HG03045 (cell line): ENCODE results near the gene LPAR3.
"Not testable (repeated sequence)": the region's sequence is repeated elsewhere in the genome, so short reads cannot be mapped to it uniquely, and the experiment has no call there.

Experiments used
- ATAC-seq: cut with Tn5 transposase; IDR thresholded peaks from one replicate; pipeline ENCODE4 v1.9.1; 2021; ENCODE audit warnings: mild to moderate bottlenecking, moderate library complexity; ENCODE audit not compliant: unreplicated experiment

The LPAR3 gene, protein sequence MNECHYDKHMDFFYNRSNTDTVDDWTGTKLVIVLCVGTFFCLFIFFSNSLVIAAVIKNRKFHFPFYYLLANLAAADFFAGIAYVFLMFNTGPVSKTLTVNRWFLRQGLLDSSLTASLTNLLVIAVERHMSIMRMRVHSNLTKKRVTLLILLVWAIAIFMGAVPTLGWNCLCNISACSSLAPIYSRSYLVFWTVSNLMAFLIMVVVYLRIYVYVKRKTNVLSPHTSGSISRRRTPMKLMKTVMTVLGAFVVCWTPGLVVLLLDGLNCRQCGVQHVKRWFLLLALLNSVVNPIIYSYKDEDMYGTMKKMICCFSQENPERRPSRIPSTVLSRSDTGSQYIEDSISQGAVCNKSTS

DNA sequence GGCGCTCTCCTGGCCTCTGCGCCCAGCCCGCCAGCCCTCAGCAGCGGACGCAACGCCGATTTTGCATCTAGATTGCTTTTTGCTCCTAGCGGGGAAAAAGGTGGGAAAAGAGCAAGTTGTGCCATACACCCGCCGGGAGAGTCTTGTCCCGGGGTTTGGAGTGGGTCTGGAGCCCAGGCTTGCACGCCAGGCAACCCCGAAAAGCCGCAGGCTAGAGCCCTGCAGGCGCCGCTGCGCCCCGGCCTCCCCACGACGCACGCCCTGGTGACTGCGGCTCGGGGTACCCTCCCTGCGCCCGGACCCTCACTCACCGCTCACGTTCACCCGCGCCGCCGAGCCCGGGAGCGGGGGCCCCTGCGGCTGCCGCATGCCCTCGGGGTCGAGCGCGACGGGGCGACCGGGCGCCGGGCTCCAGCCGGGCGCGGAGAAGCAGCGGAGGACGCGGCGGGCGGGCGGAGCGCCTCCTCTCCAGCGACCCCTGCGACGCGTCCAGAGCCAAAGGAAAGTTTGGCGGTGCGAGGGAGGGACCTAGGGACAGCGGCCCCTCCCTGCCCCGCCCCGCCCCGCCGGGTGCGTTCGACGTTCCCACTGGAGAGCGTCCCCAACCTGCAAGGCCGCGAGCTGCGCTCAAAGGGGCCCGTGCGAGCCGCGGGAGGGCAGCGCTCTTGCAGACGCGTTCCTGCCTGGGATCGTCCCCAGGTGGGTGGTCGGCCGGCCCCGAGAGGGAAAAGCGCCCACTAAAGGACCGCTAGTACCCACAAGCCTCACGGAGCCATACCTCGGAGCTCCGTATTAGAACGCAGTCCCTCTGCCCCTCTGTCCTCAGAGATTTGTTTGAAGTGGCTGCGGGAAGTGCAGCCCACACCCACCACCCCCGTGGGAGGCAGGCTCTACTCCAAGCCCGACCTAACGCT lies at the start of gene LPAR3:
Gene LPAR3, minus strand, starts transcription at position 502 of the 914 bp plus-strand sequence. CDS start 27,086 bp downstream, outside the sequence.
- no peak for ATAC-seq

DNA sequence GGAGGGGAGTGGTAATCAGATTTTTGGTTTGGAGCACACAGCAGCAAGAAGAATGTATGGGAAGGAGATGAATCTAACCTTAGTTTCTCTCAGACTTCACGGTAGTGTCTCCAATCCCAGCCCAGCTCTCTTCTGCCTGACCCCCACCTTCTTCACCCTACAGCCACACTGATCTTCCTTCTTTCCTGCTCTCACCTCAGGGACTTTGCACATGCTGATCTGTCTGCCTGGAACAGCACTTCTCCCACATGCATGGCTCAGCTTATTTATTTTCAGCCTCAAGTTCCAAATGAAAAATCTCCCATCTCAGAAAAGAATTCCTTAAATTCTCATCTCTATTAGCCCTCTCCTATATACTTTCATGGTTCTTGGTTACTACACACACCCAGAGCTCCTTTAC lies 48.8 kb upstream of the LPAR3 start:
- no peak for ATAC-seq

DNA sequence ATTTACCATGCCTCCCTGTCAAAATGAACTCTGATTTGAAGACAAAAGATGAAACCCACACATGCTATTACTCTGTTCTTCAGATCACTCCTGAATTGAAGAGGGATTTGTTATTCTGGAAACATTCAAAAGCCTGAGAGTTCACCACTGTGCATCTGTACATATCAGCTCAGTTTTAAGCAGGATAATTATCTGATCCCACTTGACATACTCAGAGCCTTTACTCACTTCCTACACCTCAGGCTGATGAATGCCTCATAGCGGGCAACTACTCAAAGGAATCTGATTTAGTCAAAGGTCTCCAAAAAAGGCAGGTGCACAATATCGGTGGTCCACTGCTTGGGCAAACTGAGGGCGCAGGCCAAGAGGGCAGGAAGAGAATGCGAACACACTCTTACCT lies 47.5 kb upstream of the LPAR3 start:
- ATAC-seq = no peak

DNA sequence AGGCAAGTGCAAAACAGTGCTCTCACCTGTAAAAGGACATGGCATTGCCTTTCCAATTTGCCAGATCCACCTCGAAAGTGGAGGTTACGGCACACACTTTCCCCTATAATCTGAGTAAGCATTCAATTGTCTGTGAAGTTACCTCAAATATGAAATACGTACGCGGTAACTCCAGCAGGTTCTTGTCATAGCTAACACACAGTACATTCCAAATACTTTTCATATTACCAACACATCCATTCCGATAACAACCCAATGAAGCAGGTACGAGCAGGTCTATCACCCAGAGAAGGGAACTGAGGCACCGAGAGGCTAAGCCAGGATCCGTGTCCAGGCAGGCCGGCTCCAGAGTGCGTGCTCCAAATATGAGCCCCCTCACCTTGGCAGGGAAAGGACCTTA lies 46.8 kb upstream of the LPAR3 start:
- no peak for ATAC-seq

DNA sequence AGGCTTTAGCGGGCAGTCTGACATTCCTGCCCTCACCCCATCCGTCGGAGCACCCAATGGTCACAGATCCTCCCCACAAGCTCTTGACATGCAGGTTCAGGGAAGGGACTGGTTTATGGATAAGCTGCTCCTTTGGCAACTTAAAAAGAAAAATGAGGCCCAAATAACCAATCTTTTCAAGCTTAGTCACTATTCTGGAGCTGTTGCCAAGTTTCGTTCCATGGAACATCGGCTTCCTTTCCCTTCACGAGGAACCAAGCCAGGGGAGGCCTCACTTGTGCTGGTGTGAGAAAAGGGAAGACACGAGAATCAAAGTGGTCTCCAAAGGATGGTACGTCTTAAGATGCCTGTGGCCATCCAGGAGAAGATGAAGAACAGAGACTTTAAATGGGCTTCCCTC lies 46.1 kb upstream of the LPAR3 start:
- no peak for ATAC-seq

DNA sequence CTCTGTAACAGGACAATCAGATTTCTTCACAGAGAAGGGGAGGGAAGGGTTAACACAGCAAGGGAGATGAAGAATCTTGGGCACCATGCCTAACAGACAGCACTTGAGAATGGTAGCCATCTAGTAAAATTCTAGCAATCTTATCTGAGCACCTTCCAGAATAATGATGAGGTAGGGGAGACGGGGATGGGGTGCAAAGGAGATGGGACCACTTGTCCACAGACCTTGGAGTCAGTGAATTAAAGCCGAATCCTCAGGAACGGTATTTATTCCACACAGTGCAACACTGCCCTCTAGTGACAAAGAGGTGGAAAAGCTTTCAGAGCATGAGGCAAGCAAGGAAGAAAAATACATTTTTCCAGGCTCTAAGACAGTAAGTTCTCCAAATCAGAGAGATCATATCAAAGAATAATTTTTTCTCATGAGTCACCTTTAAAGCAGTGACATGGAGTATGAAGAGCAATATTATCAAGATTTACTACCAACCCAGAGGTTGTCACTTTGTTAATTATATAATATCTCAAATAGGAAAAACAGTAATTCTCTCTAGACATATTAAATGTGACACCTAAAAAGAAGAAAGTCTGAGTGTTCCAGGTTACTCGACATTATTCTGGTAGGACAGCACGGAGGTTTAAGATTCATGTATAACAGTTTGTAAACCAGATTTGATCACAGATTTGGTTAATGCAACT lies 43.3 kb upstream of the LPAR3 start:
- ATAC-seq = peak; percentile 52

DNA sequence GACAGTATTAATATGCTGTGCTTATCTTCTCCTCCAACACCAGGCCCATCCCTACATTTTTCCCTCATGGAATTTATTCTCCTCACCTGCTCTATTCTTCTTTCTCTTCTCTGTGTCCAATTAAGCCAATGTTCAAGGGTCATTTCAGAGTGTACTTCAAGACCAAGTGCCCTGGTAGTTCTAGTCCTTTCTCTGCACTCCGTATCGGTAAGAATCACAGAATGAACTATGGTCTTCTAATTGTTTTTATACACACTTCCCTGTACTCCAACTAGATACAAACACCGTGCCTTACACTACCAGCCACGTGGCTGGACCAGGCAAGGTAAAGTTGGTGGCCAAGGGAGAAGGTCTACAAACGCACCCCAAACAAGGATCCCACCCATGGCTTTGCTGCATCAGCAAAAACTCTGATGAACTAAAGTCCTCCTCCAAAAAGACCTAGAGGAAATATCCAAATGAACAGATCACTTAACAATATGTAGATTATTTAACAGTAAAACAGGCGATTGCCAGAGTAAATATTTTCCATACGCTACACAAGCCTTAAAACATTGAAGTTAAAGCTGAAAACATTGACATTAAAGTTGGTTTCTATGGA lies 40.1 kb upstream of the LPAR3 start:
- ATAC-seq = no peak

DNA sequence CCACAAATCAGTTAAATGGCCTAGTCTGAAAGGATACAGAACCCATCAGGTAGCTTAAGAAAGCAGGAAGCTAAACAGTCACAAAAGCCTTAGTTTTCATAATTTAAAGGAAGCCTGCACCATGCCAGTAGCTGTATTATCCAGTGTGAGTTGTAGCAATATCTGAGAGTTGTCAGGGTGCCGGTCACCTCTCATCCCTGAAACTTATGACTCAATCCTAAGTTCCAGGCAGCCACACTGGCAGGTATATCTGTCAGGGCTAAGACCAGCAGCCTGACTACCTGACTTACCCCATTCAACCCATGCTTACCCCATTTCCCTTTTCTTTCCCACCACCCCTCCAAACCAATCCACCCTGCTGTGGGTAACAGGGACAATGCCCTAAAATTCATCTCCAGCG lies 37.8 kb upstream of the LPAR3 start:
- ATAC-seq = no peak

DNA sequence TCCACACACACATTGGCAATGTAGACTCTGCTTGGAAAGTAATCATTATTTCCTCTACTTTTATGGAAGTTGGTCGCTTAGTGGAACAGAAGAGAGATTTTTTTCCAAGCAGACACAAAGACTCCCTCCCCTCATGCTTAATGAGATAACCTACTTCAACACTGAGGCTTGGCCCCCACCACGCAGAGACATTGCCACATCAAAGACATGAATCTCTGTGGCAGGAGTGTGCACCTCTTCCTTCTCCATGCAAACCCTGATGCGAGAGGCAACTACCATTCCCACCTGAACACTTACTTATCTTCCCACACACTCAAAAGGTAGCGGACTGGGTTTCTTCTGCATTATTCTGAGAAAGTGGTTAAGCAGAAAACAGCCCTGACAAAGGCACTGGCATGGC lies 37.3 kb upstream of the LPAR3 start:
- ATAC-seq = no peak

DNA sequence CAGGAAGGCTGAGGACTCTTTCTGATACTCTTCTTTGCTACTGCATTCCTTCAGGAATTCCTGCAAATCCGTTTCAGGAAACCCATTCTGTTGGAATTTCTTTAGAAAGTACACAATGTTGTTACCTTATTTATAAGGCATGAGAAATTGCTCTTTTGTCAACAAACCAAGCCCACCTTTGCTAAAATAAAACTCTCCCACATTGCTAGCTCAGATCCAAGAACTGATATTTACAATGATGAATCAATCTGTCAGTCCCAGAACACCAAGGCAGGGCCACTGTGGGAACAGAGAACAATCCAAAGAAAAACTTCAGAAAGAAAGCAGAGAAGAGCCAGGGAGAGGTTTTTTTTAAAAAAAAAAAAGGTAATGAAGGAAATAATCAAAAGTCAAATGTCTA lies 36.6 kb upstream of the LPAR3 start:
- no peak for ATAC-seq

DNA sequence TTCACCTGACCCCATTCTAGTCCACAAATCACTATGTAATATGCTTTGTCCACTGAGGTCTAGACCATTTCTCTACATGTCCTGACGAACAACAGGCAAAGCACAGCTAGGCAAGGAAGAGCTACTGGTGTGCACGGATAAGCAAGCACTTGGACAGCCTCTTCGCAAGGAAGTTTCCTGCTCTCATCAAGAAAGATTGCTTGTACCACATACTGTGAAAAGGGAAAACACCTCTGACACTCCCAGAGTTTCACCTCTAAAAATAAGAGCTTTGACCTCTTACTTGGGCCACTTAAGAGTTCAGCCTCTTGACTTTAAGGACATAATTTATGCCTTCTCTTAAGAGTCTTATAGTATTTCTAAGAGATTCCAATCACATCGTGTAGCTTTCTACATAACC lies 36.0 kb upstream of the LPAR3 start:
- ATAC-seq = no peak

DNA sequence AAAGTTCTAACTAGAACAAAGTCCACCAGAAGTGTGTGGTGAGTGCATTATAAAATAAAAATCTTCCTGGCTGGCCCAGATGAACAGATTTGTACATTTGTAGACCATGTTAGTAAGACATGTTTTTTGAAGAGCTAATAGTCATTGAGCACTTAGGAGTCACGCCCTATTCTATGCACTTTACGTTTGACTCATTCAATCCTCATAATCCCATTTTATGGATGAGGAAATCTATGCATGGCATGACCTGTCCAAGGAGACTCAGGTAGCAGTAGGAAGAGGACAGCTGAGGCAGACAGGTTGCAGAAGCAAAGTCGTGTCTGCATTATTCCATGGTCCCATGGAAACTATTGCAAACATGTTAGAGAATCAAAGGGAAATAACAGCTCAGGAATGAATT lies 30.3 kb upstream of the LPAR3 start:
- ATAC-seq = no peak

DNA sequence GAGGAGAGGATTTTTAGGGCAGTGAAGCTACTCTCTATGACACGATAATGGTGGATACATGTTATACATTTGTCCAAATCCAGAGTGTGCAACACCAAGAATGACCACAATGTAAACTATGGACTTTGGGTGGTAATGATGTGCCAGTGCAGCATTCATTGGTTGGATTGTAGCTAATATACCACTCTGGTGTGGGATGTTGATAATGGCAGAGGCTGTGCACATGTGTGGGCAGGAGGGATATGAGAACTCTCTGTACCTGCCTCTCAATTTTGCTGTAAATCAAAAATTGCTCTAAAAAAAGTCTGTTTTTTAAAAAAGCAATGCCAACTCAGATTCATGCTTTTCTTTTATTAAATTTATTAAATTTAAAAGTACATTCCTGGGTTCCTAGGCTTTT lies 27.2 kb upstream of the LPAR3 start:
- ATAC-seq = no peak

DNA sequence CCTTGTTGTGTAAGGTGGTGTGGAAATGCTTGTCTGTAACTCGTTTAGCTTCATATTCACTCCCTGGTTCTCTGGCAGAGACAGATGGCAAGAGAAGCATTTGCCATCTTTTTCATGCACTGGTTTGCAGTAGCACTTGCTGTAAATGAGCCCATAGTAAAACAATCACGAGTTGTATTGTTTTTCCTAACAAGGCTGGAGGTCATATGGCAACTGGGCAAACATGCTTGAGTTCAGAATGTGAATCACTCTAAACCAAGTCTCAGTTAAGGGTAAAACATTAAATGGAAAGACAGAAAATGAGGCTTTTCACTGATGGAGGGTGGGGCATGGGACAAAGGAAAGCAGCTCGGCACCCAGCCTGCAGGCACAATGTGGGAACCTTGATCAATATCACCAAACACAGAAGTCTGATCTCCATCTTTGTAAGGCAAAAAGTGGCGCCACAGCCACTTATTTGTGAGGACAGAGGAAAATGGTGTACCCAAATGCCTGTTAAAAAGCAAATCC lies 26.5 kb upstream of the LPAR3 start:
- no peak for ATAC-seq

DNA sequence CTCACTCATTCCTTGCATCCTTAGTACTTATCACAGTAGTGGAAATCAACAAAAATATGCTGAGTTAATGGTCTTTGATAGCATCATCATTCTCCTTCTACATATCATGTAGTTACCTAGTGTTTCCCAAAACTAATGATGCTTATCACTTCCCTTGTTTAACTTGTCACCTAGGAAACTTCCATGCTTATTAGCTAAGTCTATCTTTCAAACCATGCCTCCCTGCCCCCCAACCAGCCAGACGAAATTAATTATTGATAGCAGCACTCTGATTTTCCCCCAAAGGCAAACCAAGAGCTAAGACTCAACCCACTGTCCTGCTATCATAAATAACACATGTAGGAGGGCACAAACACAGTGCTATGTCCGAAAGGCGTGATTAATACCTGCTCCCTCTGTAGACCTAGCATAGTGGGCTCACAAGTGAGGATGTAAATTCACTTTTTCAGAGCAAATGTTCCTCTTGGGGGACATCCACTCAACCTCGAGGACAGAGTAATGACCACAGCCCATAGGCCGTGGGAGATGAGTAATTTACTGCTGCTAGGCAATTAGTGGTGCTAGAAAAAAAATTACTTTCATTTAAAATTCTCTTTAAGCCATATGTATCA lies 25.8 kb upstream of the LPAR3 start:
- no peak for ATAC-seq

DNA sequence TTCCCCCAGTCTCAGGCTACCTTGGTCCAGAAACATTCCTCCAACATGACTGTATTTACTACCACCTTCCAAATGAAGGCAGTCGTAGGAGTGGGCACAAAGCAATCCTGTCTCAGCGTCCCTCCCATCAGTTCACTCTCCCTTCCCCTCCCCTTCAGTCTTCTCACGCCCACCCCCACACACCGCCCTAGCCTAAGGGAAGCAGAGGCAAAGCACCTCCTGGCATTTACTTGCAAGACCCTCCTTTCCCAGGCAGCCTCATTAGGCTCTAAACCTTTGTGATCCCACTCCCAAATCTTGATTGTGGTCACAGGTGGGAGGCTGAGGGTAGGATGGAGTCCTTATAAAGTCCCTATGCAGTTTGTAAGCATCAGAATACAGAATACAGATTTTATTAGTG lies 23.9 kb upstream of the LPAR3 start:
- no peak for ATAC-seq

DNA sequence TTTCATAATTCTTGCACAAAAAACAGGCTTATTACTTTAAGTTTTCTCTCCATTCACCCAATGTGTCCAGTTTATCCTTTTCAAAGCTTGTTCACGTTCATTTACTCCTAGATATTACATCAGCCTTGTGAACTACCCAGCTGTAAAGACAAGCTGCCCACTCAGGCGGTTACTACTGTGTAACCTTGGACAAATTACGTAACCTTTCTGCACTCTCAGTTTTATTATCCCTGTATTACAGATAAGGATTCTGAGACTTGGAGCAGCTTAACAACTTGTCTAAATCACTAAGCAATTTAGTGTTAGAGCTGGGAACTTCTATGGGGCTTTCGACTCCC lies 20.5 kb upstream of the LPAR3 start:
- no peak for ATAC-seq

DNA sequence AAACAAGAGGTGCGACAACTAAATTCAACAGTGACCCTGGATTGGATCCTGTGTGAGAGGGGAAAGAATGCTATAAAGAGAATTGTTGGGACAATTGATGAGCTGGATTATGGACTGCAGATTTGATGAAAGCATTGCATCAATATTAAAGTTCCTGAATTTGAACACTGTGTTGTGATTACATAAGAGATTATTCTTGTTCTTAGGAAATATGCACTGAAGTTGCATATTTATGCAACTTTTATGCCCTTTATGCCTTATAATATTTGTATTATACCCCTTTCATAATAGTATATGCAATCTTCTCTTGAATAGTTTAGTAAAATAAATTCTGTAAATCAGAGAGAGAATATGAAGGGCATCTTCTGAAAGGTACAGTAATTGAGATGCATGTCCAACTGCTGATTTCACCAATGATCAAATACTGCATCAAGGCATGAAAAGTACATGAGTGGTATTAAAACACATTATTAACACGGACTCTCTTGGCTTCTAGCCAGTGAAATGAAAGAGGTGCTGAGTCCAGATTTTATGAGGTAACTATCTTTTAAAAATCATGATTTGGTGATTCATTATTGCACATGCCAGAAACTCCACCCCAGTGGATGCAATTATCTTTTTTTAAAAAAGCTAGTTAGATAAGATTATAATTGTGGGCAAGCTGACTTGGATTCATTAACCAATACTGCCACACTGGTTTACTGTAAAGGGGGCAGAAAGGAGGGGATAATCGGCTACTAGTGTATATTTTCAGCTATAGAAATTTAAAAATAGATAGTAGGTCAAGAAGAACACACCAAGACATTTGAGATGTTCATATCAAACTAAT lies 19.9 kb upstream of the LPAR3 start:
- ATAC-seq = no peak

DNA sequence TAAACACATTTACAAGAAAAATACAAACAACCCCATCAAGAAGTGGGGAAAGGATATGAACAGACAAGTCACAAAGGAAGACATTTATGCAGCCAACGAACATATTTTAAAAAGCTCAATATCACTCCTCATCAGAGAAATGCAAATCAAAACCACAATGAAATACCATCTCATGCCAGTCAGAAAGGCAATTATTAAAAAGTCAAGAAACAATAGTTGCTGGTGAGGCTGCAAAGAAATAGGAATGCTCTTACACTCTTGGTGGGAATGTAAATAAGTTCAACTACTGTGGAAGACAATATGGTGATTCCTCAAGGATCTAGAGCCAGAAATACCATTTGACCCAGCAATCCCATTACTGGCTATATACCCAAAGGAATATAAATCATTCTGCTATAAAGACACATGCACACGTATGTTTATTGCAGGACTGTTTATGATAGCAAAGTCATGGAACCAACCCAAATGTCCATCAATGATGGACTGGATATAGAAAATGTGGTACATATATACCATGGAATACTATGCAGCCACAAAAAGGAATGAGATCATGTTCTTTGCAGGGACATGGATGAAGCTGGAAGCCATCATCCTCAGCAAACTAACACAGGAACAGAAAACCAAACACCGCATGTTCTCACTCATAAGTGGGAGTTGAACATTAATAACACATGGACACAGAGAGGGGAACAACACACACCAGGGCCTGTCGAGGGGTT lies 15.9 kb upstream of the LPAR3 start:
- not testable (repeated sequence) for ATAC-seq
